Measurements from ENCODE around the gene MFSD1.

MFSD1 gene, protein sequence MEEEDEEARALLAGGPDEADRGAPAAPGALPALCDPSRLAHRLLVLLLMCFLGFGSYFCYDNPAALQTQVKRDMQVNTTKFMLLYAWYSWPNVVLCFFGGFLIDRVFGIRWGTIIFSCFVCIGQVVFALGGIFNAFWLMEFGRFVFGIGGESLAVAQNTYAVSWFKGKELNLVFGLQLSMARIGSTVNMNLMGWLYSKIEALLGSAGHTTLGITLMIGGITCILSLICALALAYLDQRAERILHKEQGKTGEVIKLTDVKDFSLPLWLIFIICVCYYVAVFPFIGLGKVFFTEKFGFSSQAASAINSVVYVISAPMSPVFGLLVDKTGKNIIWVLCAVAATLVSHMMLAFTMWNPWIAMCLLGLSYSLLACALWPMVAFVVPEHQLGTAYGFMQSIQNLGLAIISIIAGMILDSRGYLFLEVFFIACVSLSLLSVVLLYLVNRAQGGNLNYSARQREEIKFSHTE

DNA sequence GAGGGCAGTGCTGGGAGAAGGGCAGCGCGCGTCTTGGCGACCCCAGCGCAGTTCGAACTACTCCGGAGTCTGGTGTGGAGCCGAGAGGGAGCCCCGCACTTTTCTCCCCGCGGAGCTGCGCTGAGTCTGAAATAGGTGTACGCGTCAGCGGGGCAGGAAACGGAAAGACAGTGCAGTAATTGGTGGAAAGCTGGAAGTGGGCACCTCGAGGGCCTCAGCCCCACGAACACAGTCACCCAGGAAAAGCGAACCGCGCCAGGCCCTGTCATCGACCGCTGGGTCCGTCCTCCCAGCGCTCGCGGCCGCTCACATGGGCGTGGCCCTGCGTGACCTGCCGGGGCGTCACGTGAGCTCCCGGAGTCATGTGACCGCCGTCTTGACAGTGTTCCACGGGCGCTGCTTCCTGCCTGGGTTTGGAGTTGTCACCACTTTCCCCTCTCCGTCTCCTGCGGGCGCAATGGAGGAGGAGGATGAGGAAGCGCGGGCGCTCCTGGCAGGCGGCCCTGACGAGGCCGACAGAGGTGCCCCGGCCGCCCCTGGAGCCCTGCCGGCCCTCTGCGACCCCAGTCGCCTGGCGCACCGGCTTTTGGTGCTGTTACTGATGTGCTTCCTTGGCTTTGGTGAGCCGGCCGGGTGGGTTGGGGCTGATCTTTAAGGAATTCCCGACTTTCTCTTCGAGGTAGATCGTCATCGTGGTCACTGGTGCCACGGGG, at the start of gene MFSD1:
Gene MFSD1, plus strand, starts transcription at position 359 of the 713 bp plus-strand sequence. Its CDS starts 99 bp downstream, at position 458.
- DNase-seq: peak; percentile 65

DNA sequence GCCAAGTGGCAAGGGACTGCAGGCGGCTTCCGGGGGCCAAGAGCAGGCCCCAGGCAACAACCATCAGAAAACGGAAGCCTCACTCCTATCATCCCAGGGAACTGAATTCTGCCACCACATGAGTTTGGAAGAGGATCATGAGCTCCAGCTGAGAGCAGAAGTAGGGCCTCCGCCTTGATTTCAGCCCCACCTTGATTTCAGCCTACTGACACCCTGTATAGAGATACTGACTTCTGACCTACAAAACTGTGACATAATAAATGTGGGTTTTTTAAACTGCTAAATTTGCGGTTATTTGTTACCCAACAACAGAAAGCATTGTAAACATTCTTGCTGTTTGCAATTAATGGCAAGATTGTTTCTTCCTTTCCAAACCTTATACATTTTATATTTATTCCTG, 48.0 kb upstream of the MFSD1 start:
- no peak for DNase-seq

GRCh38 chr3:158755421-158755820, 46.4 kb upstream of the MFSD1 start:
- DNase-seq: no peak

DNA sequence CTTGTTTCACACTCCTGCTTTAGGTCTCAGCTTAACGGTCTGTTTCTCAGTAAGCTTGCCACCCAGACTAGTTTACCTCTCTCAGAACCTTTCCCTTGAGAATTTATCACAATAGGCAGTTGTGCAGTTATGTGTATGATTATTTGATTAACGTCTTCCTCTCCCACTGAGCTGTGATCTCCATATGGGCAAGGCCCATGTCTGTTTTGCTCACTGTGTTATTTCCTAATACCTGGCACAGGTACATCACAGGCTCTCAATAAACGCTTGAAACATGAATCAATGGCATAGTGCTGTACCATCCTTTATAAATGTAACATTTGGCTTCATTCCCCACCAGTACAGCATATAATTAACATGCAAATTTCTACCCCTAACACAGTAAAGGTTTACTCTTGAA, 40.5 kb upstream of the MFSD1 start:
- no peak for DNase-seq

DNA sequence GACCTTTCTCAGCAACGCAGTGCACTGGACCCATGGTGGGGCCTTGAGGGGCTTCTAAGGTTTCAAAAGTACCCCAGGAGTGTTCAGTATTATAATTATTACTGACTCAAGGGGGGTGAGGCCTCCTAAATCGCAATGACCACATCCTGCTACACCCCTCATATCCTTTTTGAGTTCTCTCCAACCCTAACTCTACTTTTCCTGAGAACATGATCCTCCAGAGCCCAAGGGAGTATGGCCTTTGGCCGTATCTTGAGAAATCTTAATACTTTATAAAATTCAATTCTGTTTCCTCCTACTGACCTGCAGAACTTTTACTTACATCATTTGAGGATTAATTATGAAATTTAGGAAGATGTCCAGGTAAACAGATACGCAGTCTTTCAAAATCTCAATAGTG, 39.2 kb upstream of the MFSD1 start:
- DNase-seq: no peak

DNA sequence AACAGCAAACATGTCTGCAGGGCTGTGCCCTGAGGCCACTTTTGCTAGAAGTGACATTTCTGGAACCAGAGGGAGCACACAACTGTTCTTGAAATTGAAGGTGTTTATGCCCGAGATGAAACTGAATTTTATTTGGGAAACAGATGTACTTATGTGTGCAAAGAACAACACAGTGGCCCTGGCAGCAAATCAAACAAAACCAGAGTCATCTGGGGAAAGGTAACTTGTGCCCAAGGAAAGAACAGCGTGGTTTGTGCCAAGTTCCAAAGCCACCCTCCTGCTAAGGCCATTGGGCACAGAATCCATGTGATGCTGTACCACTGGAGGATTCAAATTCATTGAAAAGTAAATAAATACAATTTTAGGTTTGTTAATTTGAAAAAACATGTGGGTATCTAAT, 38.4 kb upstream of the MFSD1 start:
- no peak for DNase-seq

GRCh38 chr3:158765518-158766205, 36.2 kb upstream of the MFSD1 start:
- no peak for DNase-seq

- no peak for DNase-seq
These were observed 35.5 kb upstream of the MFSD1 start for GRCh38 chr3:158766364-158766763.

- no peak for DNase-seq
These were observed 33.5 kb upstream of the MFSD1 start for GRCh38 chr3:158768361-158768787.

GRCh38 chr3:158768881-158769543, 32.8 kb upstream of the MFSD1 start:
- DNase-seq: no peak

DNA sequence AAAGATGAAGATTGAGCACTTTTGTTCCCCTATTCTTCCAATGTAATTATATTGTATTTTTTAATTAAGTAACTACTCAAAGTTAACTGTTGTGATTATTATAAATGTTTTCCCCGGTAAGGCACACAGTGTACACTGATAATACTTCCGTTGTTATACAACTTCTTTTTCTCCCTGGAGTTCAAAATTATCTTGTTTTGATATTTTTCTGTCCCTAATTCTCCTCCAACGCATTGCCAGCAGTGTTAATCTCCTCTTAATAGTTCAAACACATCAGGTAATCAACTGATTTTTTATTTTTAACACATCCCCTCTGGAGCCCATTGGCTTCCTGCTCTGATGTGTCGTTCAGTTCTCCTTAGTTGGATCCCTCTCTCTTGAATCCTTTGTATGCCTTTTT, 32.3 kb upstream of the MFSD1 start:
- no peak for DNase-seq

DNA sequence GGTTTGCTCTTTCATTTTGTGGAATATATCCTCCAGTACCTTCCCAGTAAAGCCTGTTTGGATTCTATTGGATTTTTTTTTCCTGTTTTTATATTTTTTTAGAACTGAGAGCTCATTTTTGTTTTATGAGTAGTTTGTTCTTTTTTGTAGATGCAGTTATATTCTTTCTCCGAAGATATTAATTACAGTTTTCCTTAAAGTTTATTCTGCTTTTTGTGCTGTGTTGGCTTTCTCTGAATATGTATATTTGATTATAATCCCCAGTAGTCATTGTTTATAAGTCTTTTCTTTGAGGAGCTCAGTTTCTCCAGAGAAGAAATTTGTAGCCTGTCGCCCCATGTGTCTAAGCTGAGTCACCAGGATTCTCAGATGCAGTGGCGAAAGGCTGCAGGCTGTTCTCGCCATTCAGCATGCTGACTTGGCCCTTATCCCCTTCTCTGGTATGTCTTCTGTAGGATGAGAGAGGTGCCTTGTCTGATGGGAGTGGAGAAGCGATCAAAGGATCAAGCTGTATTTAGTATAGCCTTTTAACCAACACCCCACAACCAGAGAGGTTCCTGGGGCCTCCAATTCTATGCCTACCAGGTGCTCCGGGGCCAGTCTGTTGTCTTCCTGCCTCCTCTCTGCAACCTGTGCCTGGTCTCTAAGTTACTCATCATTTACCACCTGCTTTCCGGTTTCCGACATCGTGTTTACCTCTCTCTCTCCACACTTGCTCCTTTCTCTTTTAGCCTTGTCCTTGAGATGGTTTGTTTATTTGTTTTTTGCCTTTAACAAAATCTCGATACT, 31.7 kb upstream of the MFSD1 start:
- DNase-seq: no peak

- DNase-seq: no peak
These were observed 31.0 kb upstream of the MFSD1 start for GRCh38 chr3:158770741-158771350.

DNA sequence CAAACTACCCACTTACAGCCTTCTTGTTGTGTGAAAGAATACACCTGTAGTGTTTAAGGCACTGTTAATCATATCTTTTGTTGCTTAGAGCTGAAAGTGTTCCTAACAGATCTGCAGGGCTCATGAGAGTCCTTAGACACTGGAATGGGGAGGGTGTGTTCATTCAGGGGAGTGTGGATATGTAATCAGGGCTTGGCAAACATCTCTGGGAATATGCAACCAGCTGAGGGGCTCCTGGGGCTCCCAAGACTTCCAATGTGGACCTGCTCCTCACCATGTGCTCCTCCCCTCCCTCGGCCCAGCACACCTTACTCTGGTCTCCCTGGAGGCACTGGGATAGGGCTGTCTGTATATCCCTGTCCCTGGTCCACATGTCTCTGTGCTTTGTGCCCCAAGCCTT, 30.3 kb upstream of the MFSD1 start:
- DNase-seq: no peak

GRCh38 chr3:158771982-158772381, 29.9 kb upstream of the MFSD1 start:
- DNase-seq: no peak

DNA sequence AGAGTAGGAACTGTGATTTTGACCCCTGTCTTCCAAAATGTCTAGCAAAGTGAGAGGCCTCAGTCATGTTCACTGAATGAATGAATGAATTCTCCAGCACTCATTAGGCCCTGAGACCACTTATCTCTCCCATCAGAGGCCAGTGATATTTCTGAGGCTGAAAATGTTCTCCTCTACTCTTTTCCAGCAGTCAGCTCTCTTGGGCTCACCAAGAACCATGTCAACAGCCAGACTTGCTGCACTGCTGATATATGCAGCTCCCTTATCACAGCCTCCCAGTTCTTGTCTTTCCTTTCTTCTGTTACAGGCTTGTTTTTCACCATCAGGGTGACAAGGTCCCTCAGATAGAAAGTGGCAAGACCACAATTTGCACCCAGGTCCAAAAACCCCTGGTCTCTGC, 28.7 kb upstream of the MFSD1 start:
- DNase-seq: no peak

DNA sequence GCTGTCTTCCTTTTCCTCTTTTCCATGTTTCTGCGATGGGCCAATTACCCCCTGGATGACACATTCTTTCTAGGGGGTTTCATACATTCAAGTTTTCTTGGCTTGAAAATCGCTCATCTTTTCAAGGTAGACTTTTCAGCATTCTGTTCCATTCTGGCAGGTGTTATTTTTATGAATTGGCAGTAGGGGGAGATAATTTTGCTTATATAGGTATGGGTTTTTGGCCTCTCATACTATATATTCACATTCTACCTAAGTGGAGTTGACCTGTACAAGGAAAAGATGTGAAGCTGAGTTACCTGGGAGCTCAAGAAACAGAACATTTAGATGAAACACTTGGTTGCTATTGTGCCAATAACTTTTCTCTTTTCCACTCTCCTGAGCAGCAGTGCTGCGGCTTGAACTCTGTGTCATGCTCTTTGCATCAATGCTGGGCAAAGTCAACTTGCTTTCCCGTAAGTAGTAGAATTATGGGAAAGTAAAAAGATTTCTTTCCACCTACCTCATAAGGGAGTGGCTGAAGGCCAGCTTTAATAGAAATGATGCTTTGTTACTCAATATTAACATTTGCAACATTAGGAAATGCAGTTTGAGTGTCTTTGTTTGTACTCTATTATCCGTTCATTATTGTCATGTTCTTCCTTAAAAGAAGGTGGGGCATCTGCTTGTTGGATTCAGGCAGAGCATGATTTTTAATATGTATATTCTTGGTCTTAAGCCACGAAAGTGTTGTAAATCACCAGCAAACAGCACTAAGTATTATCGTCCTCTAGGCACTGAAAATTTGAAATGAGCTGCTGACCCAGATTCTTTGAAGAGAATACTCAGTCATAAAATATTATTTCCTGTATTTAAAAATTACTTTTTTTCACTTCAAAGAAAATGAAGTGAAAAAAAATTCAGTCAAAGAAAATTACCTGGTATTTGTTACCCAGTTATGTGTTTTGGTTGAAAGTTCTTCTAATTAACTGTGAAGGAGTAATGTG, 27.7 kb upstream of the MFSD1 start:
- no peak for DNase-seq

GRCh38 chr3:158774965-158775364, 26.9 kb upstream of the MFSD1 start:
- DNase-seq: no peak

DNA sequence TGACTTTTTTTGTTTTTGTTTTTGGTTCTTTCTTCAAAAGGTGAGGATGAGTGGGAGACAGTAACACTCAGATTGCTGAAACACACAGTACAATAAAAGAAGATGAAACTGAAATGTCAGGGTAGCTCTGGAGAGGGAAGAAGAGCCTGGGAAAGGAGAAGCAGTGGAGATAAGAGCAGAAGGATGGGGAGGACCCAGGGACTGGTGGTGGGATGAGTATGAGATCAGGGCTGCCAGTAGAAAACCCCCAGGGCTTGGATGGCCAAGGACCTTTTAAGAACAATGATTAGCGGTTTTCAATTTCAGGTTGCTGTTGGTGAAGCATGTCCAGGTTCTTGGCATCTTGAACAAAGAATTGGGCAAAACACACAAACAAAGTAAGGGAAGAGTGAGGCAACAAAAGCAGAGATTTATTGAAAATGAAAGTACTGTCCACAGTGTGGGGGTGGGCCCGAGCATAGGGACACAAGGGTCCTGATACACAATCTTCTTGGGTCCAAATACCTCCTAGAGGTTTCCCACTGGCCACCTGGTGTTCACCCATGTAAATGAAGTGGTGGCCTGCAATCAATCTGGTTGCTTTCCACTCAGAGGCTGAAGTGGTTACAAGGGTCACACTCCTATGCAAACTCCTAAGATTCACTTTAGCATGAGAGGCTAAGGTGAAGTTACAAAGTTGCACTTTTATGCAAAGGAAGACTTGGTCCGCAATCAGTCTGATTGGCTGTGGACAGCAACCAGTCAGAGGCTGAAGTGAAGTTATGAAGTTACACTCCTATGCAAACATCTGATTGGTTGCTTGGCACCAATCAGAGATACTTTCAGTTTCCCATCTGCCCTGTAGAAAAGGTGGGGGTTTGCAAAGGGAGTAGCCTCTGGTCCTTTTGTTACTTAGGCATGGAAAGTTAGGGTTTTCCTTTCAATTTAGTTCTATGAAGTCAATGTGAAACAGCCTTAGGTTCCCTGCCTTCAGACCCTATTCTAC, 26.1 kb upstream of the MFSD1 start:
- DNase-seq: no peak

Measured in cortex of kidney (tissue), 1 donor.